ENCODE results near the gene EXOC4.

DNA sequence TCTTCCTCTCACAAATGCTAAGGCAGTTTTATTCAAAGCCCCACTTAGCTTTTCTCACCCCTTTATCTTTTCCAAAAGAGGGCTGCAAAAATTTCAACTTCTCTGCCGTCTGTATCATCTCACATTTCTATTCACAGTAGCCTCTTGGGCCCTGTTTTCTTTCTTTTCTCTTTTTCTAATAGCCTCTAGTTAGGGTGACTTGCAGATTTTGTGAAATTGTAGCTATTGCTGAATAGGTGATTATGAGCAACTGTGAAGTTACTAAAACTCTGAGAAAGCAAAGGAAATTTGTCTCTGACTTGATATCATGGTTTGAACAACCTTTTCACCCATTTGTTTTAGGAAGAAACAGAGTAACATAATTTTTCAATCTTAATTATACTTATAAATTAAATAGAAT, 29.2 kb downstream of the EXOC4 start:
- TF ChIP-seq POLR2AphosphoS5 (IDR thresholded peaks at IDR 0.05; ENCODE audit: insufficient read depth, low read depth, low read length) (no peak), CTCF (IDR thresholded peaks at IDR 0.05; ENCODE audit: extremely low read depth in 1 of 2, insufficient read depth in 1 of 2, low read depth in 1 of 2, low read length in 2 of 2) (no peak), EZH2 (IDR thresholded peaks at IDR 0.05; ENCODE audit: borderline replicate concordance, low read depth, low read length, severe bottlenecking) (no peak), POLR2A (IDR thresholded peaks at IDR 0.05; ENCODE audit: low read depth, low read length) (no peak), GATA2 (IDR thresholded peaks at IDR 0.05; ENCODE audit: insufficient read depth, insufficient read length, low read depth, low read length) (no peak), JUN (IDR thresholded peaks at IDR 0.05; ENCODE audit: borderline replicate concordance, insufficient read depth, insufficient read length, low read depth) (no peak)
- TF ChIP-seq, protein P1, sequence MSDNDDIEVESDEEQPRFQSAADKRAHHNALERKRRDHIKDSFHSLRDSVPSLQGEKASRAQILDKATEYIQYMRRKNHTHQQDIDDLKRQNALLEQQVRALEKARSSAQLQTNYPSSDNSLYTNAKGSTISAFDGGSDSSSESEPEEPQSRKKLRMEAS (IDR thresholded peaks at IDR 0.05; ENCODE audit: insufficient read depth, insufficient read length): no peak
